ENCODE results near the gene CLDN24.

- TF ChIP-seq, protein P1, sequence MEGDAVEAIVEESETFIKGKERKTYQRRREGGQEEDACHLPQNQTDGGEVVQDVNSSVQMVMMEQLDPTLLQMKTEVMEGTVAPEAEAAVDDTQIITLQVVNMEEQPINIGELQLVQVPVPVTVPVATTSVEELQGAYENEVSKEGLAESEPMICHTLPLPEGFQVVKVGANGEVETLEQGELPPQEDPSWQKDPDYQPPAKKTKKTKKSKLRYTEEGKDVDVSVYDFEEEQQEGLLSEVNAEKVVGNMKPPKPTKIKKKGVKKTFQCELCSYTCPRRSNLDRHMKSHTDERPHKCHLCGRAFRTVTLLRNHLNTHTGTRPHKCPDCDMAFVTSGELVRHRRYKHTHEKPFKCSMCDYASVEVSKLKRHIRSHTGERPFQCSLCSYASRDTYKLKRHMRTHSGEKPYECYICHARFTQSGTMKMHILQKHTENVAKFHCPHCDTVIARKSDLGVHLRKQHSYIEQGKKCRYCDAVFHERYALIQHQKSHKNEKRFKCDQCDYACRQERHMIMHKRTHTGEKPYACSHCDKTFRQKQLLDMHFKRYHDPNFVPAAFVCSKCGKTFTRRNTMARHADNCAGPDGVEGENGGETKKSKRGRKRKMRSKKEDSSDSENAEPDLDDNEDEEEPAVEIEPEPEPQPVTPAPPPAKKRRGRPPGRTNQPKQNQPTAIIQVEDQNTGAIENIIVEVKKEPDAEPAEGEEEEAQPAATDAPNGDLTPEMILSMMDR (IDR thresholded peaks at IDR 0.05), result no peak
- TF ChIP-seq POLR2AphosphoS5 (IDR thresholded peaks at IDR 0.05; ENCODE audit: low read depth, low read length) (no peak), REST (IDR thresholded peaks at IDR 0.05; ENCODE audit: insufficient read depth in 1 of 2, low read depth in 2 of 2, low read length in 1 of 2) (no peak)
Measured at GRCh38 chr4:183353557-183353956, 31.3 kb upstream of the CLDN24 start.

Data from Panc1 (cell line).